ENCODE data around the gene BUB3. TPM values are rescaled to one million over a fixed set of nuclear protein-coding genes. Genes with fewer than 3 reads are reported as not detected.

BUB3 gene
- total RNA-seq, 1 donor from 2014 or later = 186 TPM

GRCh38 chr10:123140164-123140982, 13.8 kb upstream of the BUB3 start:
- intact Hi-C loops (cut with micrococcal nuclease) = loop anchor here (1.0 kb wide), 1 partner anchor 11 kb away; no protein-coding TSS in a partner anchor

GRCh38 chr10:123140983-123141390, 13.2 kb upstream of the BUB3 start:
- intact Hi-C loops (cut with micrococcal nuclease) = loop anchor here (1.0 kb wide), 1 partner anchor 10 kb away; no protein-coding TSS in a partner anchor

GRCh38 chr10:123141791-123142700, 12.2 kb upstream of the BUB3 start:
- intact Hi-C loops (cut with micrococcal nuclease) = loop anchor here (1.0 kb wide), 1 partner anchor 9 kb away; no protein-coding TSS in a partner anchor

GRCh38 chr10:123142701-123143161, 11.5 kb upstream of the BUB3 start:
- intact Hi-C loops (cut with micrococcal nuclease) = loop anchor here (1.0 kb wide), 1 partner anchor 9 kb away; no protein-coding TSS in a partner anchor

GRCh38 chr10:123143162-123143824, 10.9 kb upstream of the BUB3 start:
- intact Hi-C loops (cut with micrococcal nuclease) = no loop called here

GRCh38 chr10:123143825-123144168, 10.4 kb upstream of the BUB3 start:
- intact Hi-C loops (cut with micrococcal nuclease) = no loop called here

- intact Hi-C loops (cut with micrococcal nuclease) = loop anchor here (1.0 to 5.0 kb wide), 3 partner anchors 8 to 1302 kb away; no protein-coding TSS in a partner anchor
These were observed 9.3 kb upstream of the BUB3 start for GRCh38 chr10:123144697-123145541.

- intact Hi-C loops (cut with micrococcal nuclease) = loop anchor here (1.0 to 5.0 kb wide), 3 partner anchors 8 to 1302 kb away; no protein-coding TSS in a partner anchor
These were observed 8.6 kb upstream of the BUB3 start for GRCh38 chr10:123145542-123146012.

GRCh38 chr10:123146013-123146893, 7.9 kb upstream of the BUB3 start:
- intact Hi-C loops (cut with micrococcal nuclease) = loop anchor here (5.0 kb wide), 2 partner anchors 126 to 1301 kb away; no protein-coding TSS in a partner anchor

GRCh38 chr10:123146894-123147634, 7.1 kb upstream of the BUB3 start:
- intact Hi-C loops (cut with micrococcal nuclease) = loop anchor here (5.0 kb wide), 2 partner anchors 125 to 1300 kb away; no protein-coding TSS in a partner anchor

- intact Hi-C loops (cut with micrococcal nuclease) = loop anchor here (2.0 to 5.0 kb wide), 3 partner anchors 15 to 1299 kb away; no protein-coding TSS in a partner anchor
These were observed 6.4 kb upstream of the BUB3 start, which contains the start of gene HMX2 for GRCh38 chr10:123147635-123148413. TSS of gene HMX2 (plus strand) at chr10:123148136. CDS start at chr10:123148379, 243 bp downstream.

- intact Hi-C loops (cut with micrococcal nuclease) = loop anchor here (2.0 to 5.0 kb wide), 3 partner anchors 16 to 1299 kb away; no protein-coding TSS in a partner anchor
These were observed 5.6 kb upstream of the BUB3 start for GRCh38 chr10:123148414-123149161.

- intact Hi-C loops (cut with micrococcal nuclease) = loop anchor here (2.0 to 5.0 kb wide), 3 partner anchors 16 to 1298 kb away; no protein-coding TSS in a partner anchor
These were observed 5.0 kb upstream of the BUB3 start for GRCh38 chr10:123149162-123149567.

GRCh38 chr10:123149568-123150270, 4.5 kb upstream of the BUB3 start:
- intact Hi-C loops (cut with micrococcal nuclease) = loop anchor here (2.0 to 5.0 kb wide), 4 partner anchors 17 to 1298 kb away; no protein-coding TSS in a partner anchor

- intact Hi-C loops (cut with micrococcal nuclease) = loop anchor here (5.0 kb wide), 1 partner anchor 1082 kb away; no protein-coding TSS in a partner anchor
These were observed 3.8 kb upstream of the BUB3 start for GRCh38 chr10:123150271-123150985.
